A673 (cell line): ENCODE measurements around the gene SUMO1. TPM values are rescaled to one million over a fixed set of nuclear protein-coding genes. Genes with fewer than 3 reads are reported as not detected.
"Not testable (repeated sequence)": the region's sequence is repeated elsewhere in the genome, so short reads cannot be mapped to it uniquely, and the experiment has no call there.

Experiments used
- BruUV-seq: library from RNA; stranded (reverse); fragments of 400-500 nt; replicated peaks from 2 replicates; lab custom pipeline; 2021; lab: Mats Ljungman, UMichigan
- CTCF ChIA-PET: fragments of 300-600 bp; sonication (Branson Sonifier 250); formaldehyde crosslinking; loops from one replicate; lab custom pipeline; 2022; ENCODE audit warnings: antibody characterized with exemption; lab: Charles Lee
- POLR2A ChIA-PET: fragments of 300-600 bp; sonication (Branson Sonifier 250); formaldehyde crosslinking; loops from one replicate; lab custom pipeline; 2022; ENCODE audit warnings: antibody characterized with exemption; ENCODE audit not compliant: low non-redundant PET; lab: Charles Lee
- DNase-seq: peaks from one replicate; pipeline ENCODE4 v3.0.0-alpha.2; 2015; ENCODE audit warnings: low spot score
- H3K27ac ChIP-seq: fragments of 200-600 bp; sonication (generic); 2 replicates; pipeline ENCODE4 v1.5.1; 2016; ENCODE audit warnings: mixed run types, low read depth, mild to moderate bottlenecking, mixed read lengths, antibody characterized with exemption, low read length; ENCODE audit not compliant: poor library complexity, severe bottlenecking
- H3K27me3 ChIP-seq: fragments of 200-600 bp; sonication (generic); replicated peaks from 2 replicates; pipeline ENCODE4 v1.6.1; 2017; ENCODE audit warnings: mixed run types, low read depth, mild to moderate bottlenecking, mixed read lengths, antibody characterized with exemption, low read length; ENCODE audit not compliant: insufficient read depth, poor library complexity
- H3K36me3 ChIP-seq: fragments of 200-600 bp; sonication (generic); 2 replicates; pipeline ENCODE4 v1.6.1; 2016; ENCODE audit warnings: mixed run types, mild to moderate bottlenecking, mixed read lengths, antibody characterized with exemption, low read length; ENCODE audit not compliant: insufficient read depth, poor library complexity, severe bottlenecking
- H3K4me1 ChIP-seq: fragments of 200-600 bp; sonication (generic); 2 replicates; pipeline ENCODE4 v1.6.1; 2017; ENCODE audit warnings: mixed run types, mild to moderate bottlenecking, mixed read lengths, antibody characterized with exemption, low read length; ENCODE audit not compliant: insufficient read depth, poor library complexity, severe bottlenecking
- H3K4me3 ChIP-seq: fragments of 200-600 bp; sonication (generic); 2 replicates; pipeline ENCODE4 v1.5.1; 2016; ENCODE audit warnings: low read depth, mixed run types, mild to moderate bottlenecking, mixed read lengths, low read length; ENCODE audit not compliant: poor library complexity, severe bottlenecking
- H3K9me3 ChIP-seq: fragments of 200-600 bp; sonication (generic); 2 replicates; pipeline ENCODE4 v1.6.1; 2016; ENCODE audit warnings: mixed run types, low read depth, mild to moderate bottlenecking, mixed read lengths, antibody characterized with exemption, low read length; ENCODE audit not compliant: poor library complexity, severe bottlenecking
- CTCF ChIP-seq: fragments of 300-800, 200-600 bp; sonication (generic); conservative IDR thresholded peaks from 2 replicates; pipeline ENCODE4 v1.5.1; 2017; ENCODE audit warnings: low read depth, mild to moderate bottlenecking, antibody characterized with exemption, low read length, moderate library complexity, mixed read lengths
- EZH2 ChIP-seq: fragments of 200-600 bp; sonication (generic); IDR thresholded peaks from 2 replicates; pipeline ENCODE4 v1.6.1; 2017; ENCODE audit warnings: borderline replicate concordance, low read depth, mild to moderate bottlenecking, mixed read lengths, antibody characterized with exemption, low read length; ENCODE audit not compliant: poor library complexity, severe bottlenecking
- intact Hi-C: fragments of 100-400 bp; cut with micrococcal nuclease; formaldehyde crosslinking; loops from one replicate; pipeline ENCODE4 v1.10.0; 2022; ENCODE audit not compliant: unreplicated experiment
- total RNA-seq: library from RNA; stranded (reverse); gene quantifications from 2 replicates; pipeline ENCODE4 v1.2.3, GENCODE V29; 2021

The SUMO1 gene
- total RNA-seq, 1 experiment from 2014 or later = 166 TPM

- no peak for DNase-seq
- H3K27ac ChIP-seq = no peak overlapping the region
- CTCF ChIA-PET = no interaction called here
Measured at GRCh38 chr2:202261531-202261930, 23.1 kb upstream of the SUMO1 start.

GRCh38 chr2:202251494-202251893 is 13.1 kb upstream of the SUMO1 start:
- ChIA-PET CTCF (no interaction called here), POLR2A (no interaction called here)
- no peak overlapping the region for H3K27ac ChIP-seq
- no peaks in the 10 kb centered on the region for H3K9me3 ChIP-seq
- TF ChIP-seq CTCF = no peak
- no peak for TF ChIP-seq EZH2
- no TSS peak for BruUV-seq
- H3K27me3 ChIP-seq = no peaks in the 10 kb centered on the region
- H3K4me1 ChIP-seq = no peaks in the 10 kb centered on the region
- intact Hi-C loops = no loop called here
- DNase-seq = no peak
- H3K36me3 ChIP-seq = no peaks in the 10 kb centered on the region
- H3K4me3 ChIP-seq = no peak overlapping the region

More at GRCh38 chr2:202261531-202261930, 23.1 kb upstream of the SUMO1 start:
- intact Hi-C loops = no loop called here
- BruUV-seq = no TSS peak
- H3K36me3 ChIP-seq = no peaks in the 10 kb centered on the region
- no peaks in the 10 kb centered on the region for H3K27me3 ChIP-seq
- POLR2A ChIA-PET = no interaction called here
- H3K9me3 ChIP-seq = no peaks in the 10 kb centered on the region
- no peak for TF ChIP-seq EZH2
- TF ChIP-seq CTCF = no peak
- H3K4me3 ChIP-seq = no peak overlapping the region
- H3K4me1 ChIP-seq = peaks cover 5% of the 10 kb centered on the region

GRCh38 chr2:202249521-202250253 is 11.3 kb upstream of the SUMO1 start:
- ChIA-PET POLR2A (no interaction called here), CTCF (no interaction called here)
- H3K27ac ChIP-seq = no peak overlapping the region
- DNase-seq = no peak
- H3K4me3 ChIP-seq = no peak overlapping the region
- no peaks in the 10 kb centered on the region for H3K27me3 ChIP-seq
- intact Hi-C loops = no loop called here
- TF ChIP-seq EZH2 (no peak), CTCF (no peak)
- BruUV-seq = no TSS peak
- H3K9me3 ChIP-seq = no peaks in the 10 kb centered on the region
- no peaks in the 10 kb centered on the region for H3K36me3 ChIP-seq
- H3K4me1 ChIP-seq = no peaks in the 10 kb centered on the region

GRCh38 chr2:202247710-202248109 is 9.3 kb upstream of the SUMO1 start:
- H3K36me3 ChIP-seq, intact Hi-C loops, H3K4me3 ChIP-seq, DNase-seq, BruUV-seq, POLR2A ChIA-PET, H3K9me3 ChIP-seq, H3K27me3 ChIP-seq, H3K27ac ChIP-seq, H3K4me1 ChIP-seq, CTCF ChIA-PET: not testable (repeated sequence)
